Measurements from ENCODE around the gene ZNF280D. TPM values are rescaled to one million over a fixed set of nuclear protein-coding genes. Genes with fewer than 3 reads are reported as not detected.

ZNF280D gene
- total RNA-seq, 1 experiment from 2014 or later: 26.8 TPM

DNA sequence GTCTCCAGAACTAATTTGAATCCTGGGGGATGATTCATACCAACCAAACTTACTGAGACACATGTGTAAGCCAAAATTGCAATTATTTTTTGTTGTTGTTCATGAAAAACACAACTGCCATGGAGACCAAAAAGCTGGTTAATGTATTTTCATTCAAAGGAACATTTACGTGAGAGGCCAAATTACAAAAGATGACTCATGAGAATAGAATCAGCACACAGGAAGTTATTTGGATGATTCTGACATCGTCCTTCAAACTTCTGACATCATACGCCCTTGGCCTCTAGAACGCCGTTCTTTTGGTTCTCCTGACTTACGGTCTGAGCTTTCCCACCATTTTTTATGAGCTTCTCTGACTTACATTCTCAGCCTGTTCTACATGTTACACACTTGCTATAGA, 3.0 kb upstream of the ZNF280D start:
- H3K27ac ChIP-seq: no peak overlapping the region
- no peak overlapping the region for H2AFZ ChIP-seq
- H3K4me2 ChIP-seq: no peak overlapping the region
- POLR2A ChIA-PET (ENCODE audit: unreplicated experiment): no interaction called here
- no peak for TF ChIP-seq EZH2 (IDR thresholded peaks at IDR 0.05; ENCODE audit: low read depth)
- TF ChIP-seq, protein P1, sequence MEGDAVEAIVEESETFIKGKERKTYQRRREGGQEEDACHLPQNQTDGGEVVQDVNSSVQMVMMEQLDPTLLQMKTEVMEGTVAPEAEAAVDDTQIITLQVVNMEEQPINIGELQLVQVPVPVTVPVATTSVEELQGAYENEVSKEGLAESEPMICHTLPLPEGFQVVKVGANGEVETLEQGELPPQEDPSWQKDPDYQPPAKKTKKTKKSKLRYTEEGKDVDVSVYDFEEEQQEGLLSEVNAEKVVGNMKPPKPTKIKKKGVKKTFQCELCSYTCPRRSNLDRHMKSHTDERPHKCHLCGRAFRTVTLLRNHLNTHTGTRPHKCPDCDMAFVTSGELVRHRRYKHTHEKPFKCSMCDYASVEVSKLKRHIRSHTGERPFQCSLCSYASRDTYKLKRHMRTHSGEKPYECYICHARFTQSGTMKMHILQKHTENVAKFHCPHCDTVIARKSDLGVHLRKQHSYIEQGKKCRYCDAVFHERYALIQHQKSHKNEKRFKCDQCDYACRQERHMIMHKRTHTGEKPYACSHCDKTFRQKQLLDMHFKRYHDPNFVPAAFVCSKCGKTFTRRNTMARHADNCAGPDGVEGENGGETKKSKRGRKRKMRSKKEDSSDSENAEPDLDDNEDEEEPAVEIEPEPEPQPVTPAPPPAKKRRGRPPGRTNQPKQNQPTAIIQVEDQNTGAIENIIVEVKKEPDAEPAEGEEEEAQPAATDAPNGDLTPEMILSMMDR (conservative IDR thresholded peaks at IDR 0.05): no peak
- CTCF ChIA-PET: no interaction called here
- H3K36me3 ChIP-seq (ENCODE audit: low read depth): no peaks in the 10 kb centered on the region
- H3K79me2 ChIP-seq (ENCODE audit: low read depth): peaks cover 16% of the 10 kb centered on the region
- intact Hi-C loops (cut with micrococcal nuclease; ENCODE audit: unreplicated experiment): no loop called here
- no peak for DNase-seq
- H4K20me1 ChIP-seq (ENCODE audit: insufficient read depth): no peaks in the 10 kb centered on the region
- H3K27me3 ChIP-seq (ENCODE audit: insufficient read depth, low read depth): no peaks in the 10 kb centered on the region
- H3K9me3 ChIP-seq (ENCODE audit: insufficient read depth, low read depth): peaks cover 6% of the 10 kb centered on the region; the same call in 1 of the 2 replicates
- BruUV-seq (replicated peaks): no TSS peak
- H3F3A ChIP-seq (ENCODE audit: insufficient read depth, low read depth): no peaks in the 10 kb centered on the region; the same call in 1 of the 2 replicates
- H3K9me2 ChIP-seq (ENCODE audit: insufficient read depth): no peaks in the 10 kb centered on the region
- H3K4me1 ChIP-seq (replicated peaks; ENCODE audit: insufficient read depth): peaks cover 10% of the 10 kb centered on the region; the same call in 1 of the 2 replicates
- no peak overlapping the region for H3K4me3 ChIP-seq

- H3K4me3 ChIP-seq: no peak overlapping the region
- no peaks in the 10 kb centered on the region for H3K36me3 ChIP-seq (ENCODE audit: low read depth)
- no peak overlapping the region for H3K27ac ChIP-seq
- DNase-seq: no peak
- ChIA-PET POLR2A (ENCODE audit: unreplicated experiment) (no interaction called here), CTCF (no interaction called here)
- no peaks in the 10 kb centered on the region for H3K27me3 ChIP-seq (ENCODE audit: insufficient read depth, low read depth)
- intact Hi-C loops (cut with micrococcal nuclease; ENCODE audit: unreplicated experiment): no loop called here
- peaks cover 10% of the 10 kb centered on the region; the same call in 1 of the 2 replicates for H3K4me1 ChIP-seq (replicated peaks; ENCODE audit: insufficient read depth)
- no peak overlapping the region for H3K4me2 ChIP-seq
- TF ChIP-seq EZH2 (IDR thresholded peaks at IDR 0.05; ENCODE audit: low read depth): no peak
- peaks cover 6% of the 10 kb centered on the region; the same call in 1 of the 2 replicates for H3K9me3 ChIP-seq (ENCODE audit: insufficient read depth, low read depth)
- no peaks in the 10 kb centered on the region; the same call in 1 of the 2 replicates for H3F3A ChIP-seq (ENCODE audit: insufficient read depth, low read depth)
- H4K20me1 ChIP-seq (ENCODE audit: insufficient read depth): no peaks in the 10 kb centered on the region
- H2AFZ ChIP-seq: no peak overlapping the region
- peaks cover 23% of the 10 kb centered on the region for H3K79me2 ChIP-seq (ENCODE audit: low read depth)
- no peaks in the 10 kb centered on the region for H3K9me2 ChIP-seq (ENCODE audit: insufficient read depth)
- no TSS peak for BruUV-seq (replicated peaks)
Observed at GRCh38 chr15:56735589-56735988, 2.3 kb upstream of the ZNF280D start.

DNA sequence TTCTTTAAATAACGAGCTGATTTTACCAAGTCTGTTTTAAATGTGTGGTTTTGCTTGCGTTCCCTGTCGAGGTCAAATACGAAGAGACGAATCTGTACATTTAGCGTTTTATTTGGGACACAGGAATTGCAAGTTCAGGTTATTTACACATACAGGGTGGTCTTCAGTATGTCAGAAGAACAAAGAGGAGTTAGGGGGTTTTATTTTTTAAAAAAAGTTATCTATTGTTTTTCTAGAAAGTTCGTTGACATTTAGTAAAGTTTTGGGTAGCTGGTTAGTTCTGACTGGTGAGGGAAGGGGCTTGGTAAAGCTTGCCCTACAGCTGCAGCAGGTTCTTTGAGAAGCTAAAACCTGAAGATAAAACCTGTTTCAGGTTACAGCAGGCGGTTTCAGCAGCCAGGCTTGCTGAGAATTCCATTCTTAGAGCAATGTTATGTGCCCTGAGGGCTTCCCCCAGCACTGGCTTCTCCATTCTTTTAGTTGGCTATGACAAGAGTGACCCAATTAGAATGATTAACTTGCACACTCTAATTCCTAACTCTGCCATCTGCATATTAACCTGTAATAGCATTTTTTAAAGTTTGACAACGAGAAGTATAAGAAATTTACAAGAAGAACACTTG, 815 bp upstream of the ZNF280D start:
- TF ChIP-seq, protein P1 (conservative IDR thresholded peaks at IDR 0.05): no peak
- TF ChIP-seq EZH2 (IDR thresholded peaks at IDR 0.05; ENCODE audit: low read depth): no peak
- intact Hi-C loops (cut with micrococcal nuclease; ENCODE audit: unreplicated experiment): no loop called here
- Histone ChIP-seq H3K4me1 (replicated peaks; ENCODE audit: insufficient read depth) (peaks cover 10% of the 10 kb centered on the region; the same call in 1 of the 2 replicates), H3K27me3 (ENCODE audit: insufficient read depth, low read depth) (no peaks in the 10 kb centered on the region), H3K27ac (no peak overlapping the region; the same call in 1 of the 2 replicates), H3K9me2 (ENCODE audit: insufficient read depth) (no peaks in the 10 kb centered on the region), H3K79me2 (ENCODE audit: low read depth) (peaks cover 33% of the 10 kb centered on the region), H2AFZ (peak overlapping the region; percentile 96), H3K36me3 (ENCODE audit: low read depth) (0 out of 2 replicates have a peak, but pooled peaks cover 3% of the 10 kb centered on the region), H3K4me3 (peak overlapping the region; percentile 88; the same call in 1 of the 2 replicates), H4K20me1 (ENCODE audit: insufficient read depth) (no peaks in the 10 kb centered on the region), H3K4me2 (peak overlapping the region; percentile 80), H3K9me3 (ENCODE audit: insufficient read depth, low read depth) (peaks cover 6% of the 10 kb centered on the region; the same call in 1 of the 2 replicates), H3F3A (ENCODE audit: insufficient read depth, low read depth) (no peaks in the 10 kb centered on the region; the same call in 1 of the 2 replicates)
- BruUV-seq (replicated peaks): no TSS peak
- ChIA-PET CTCF (interaction anchor here (0.6 kb wide), 1 partner anchor 213 kb away, joined by 4 read pairs; no protein-coding TSS in a partner anchor), POLR2A (ENCODE audit: unreplicated experiment) (interaction anchor here (0.6 kb wide), 1 partner anchor 445 kb away, joined by 7 read pairs; no protein-coding TSS in a partner anchor)
- peak; percentile 18 to 63 for DNase-seq
